GM23338 (cell line): ENCODE results near the gene RIBC2. TPM values are rescaled to one million over a fixed set of nuclear protein-coding genes. Genes with fewer than 3 reads are reported as not detected.

Experiments used
- ATAC-seq: fragments of 200-7000 bp; cut with Tn5 transposase; 3 replicates; pipeline ENCODE4 v1.9.1; 2020
- DNase-seq: peaks from one replicate; pipeline ENCODE4 v3.0.0-alpha.2; 2015; ENCODE audit warnings: low spot score
- H2AFZ ChIP-seq: fragments of 200-600 bp; sonication (generic); 2 replicates; pipeline ENCODE4 v1.8.0; 2016; ENCODE audit warnings: antibody characterized with exemption, mild to moderate bottlenecking, moderate library complexity
- H3F3A ChIP-seq: fragments of 200-600 bp; sonication (generic); replicated peaks from 2 replicates; pipeline ENCODE4 v1.8.0; 2017; ENCODE audit warnings: antibody characterized with exemption, mixed run types, low read depth
- H3K27ac ChIP-seq: fragments of 200-600 bp; sonication (generic); 2 replicates; pipeline ENCODE4 v1.6.1; 2016; ENCODE audit warnings: low read depth
- H3K27me3 ChIP-seq: fragments of 200-600 bp; sonication (generic); 2 replicates; pipeline ENCODE4 v1.8.0; 2016; ENCODE audit warnings: mild to moderate bottlenecking, mixed run types, moderate library complexity; ENCODE audit not compliant: insufficient read depth
- H3K36me3 ChIP-seq: fragments of 200-600 bp; sonication (generic); 2 replicates; pipeline ENCODE4 v1.8.0; 2016; ENCODE audit warnings: mild to moderate bottlenecking; ENCODE audit not compliant: insufficient read depth
- H3K4me1 ChIP-seq: fragments of 200-600 bp; sonication (generic); 2 replicates; pipeline ENCODE4 v1.8.0; 2016; ENCODE audit warnings: mild to moderate bottlenecking, moderate library complexity; ENCODE audit not compliant: insufficient read depth
- H3K4me2 ChIP-seq: fragments of 200-600 bp; sonication (generic); 2 replicates; pipeline ENCODE4 v1.7.1; 2017; ENCODE audit warnings: mixed run types
- H3K4me3 ChIP-seq: fragments of 200-600 bp; sonication (generic); 2 replicates; pipeline ENCODE4 v1.6.1; 2016; ENCODE audit warnings: mixed run types
- H3K79me2 ChIP-seq: fragments of 200-600 bp; sonication (generic); replicated peaks from 2 replicates; pipeline ENCODE4 v1.8.0; 2017; ENCODE audit warnings: mild to moderate bottlenecking; ENCODE audit not compliant: insufficient read depth
- H3K9me2 ChIP-seq: fragments of 200-600 bp; sonication (generic); 2 replicates; pipeline ENCODE4 v1.8.0; 2017; ENCODE audit not compliant: insufficient read depth
- H4K20me1 ChIP-seq: fragments of 200-600 bp; sonication (generic); replicated peaks from 2 replicates; pipeline ENCODE4 v1.8.0; 2017; ENCODE audit warnings: mild to moderate bottlenecking; ENCODE audit not compliant: insufficient read depth
- H3K27ac Mint-ChIP-seq: 2 replicates; pipeline ENCODE4 v1.8.0; 2020; ENCODE audit warnings: inconsistent platforms, mild to moderate bottlenecking, moderate library complexity, mixed read lengths
- H3K27me3 Mint-ChIP-seq: 3 replicates; pipeline ENCODE4 v1.8.0; 2022; ENCODE audit warnings: low read depth, mild to moderate bottlenecking, moderate library complexity, mixed read lengths, inconsistent platforms; ENCODE audit not compliant: insufficient read depth, poor library complexity
- H3K36me3 Mint-ChIP-seq: 3 replicates; pipeline ENCODE4 v1.8.0; 2021; ENCODE audit warnings: low read depth, mild to moderate bottlenecking, inconsistent platforms, moderate library complexity, mixed read lengths
- H3K4me1 Mint-ChIP-seq: 3 replicates; pipeline ENCODE4 v1.8.0; 2020; ENCODE audit warnings: mild to moderate bottlenecking, inconsistent platforms, mixed read lengths
- H3K4me3 Mint-ChIP-seq: 3 replicates; pipeline ENCODE4 v1.8.0; 2021; ENCODE audit warnings: moderate library complexity, mild to moderate bottlenecking, inconsistent platforms, mixed read lengths
- H3K9me3 Mint-ChIP-seq: 3 replicates; pipeline ENCODE4 v1.8.0; 2020; ENCODE audit warnings: moderate library complexity, mild to moderate bottlenecking, inconsistent platforms, mixed read lengths
- CREB1 ChIP-seq: fragments of 250-450 bp; sonication (Bioruptor Pico); IDR thresholded peaks from 2 replicates; pipeline ENCODE4 v1.5.0; 2020; ENCODE audit warnings: low read depth, mild to moderate bottlenecking, moderate library complexity
- EZH2 ChIP-seq: fragments of 200-600 bp; sonication (generic); IDR thresholded peaks from one replicate; pipeline ENCODE4 v1.8.0; 2017; ENCODE audit warnings: antibody characterized with exemption, mild to moderate bottlenecking, low read depth; ENCODE audit not compliant: unreplicated experiment
- EZH2phosphoT487 ChIP-seq: fragments of 200-600 bp; sonication (generic); IDR thresholded peaks from one replicate; pipeline ENCODE4 v1.8.1; 2018; ENCODE audit warnings: antibody characterized with exemption; ENCODE audit not compliant: unreplicated experiment
- JUNB ChIP-seq: IDR thresholded peaks from one replicate; pipeline ENCODE4 v1.6.1; 2016; ENCODE audit warnings: antibody characterized with exemption; ENCODE audit not compliant: unreplicated experiment
- NANOG ChIP-seq: IDR thresholded peaks from 2 replicates; pipeline ENCODE4 v1.6.1; 2016; ENCODE audit warnings: antibody characterized with exemption, borderline replicate concordance
- POLR2AphosphoS5 ChIP-seq: IDR thresholded peaks from 2 replicates; pipeline ENCODE4 v1.6.1; 2016; ENCODE audit warnings: antibody characterized with exemption, low read depth
- STAT1 ChIP-seq: IDR thresholded peaks from one replicate; pipeline ENCODE4 v1.6.1; 2016; ENCODE audit warnings: antibody characterized with exemption; ENCODE audit not compliant: unreplicated experiment
- ZNF114 ChIP-seq: fragments of 250-450 bp; sonication (Bioruptor Pico); IDR thresholded peaks from 2 replicates; pipeline ENCODE4 v1.5.0; 2020; ENCODE audit warnings: mild to moderate bottlenecking, moderate library complexity
- ZNF331 ChIP-seq: fragments of 250-450 bp; sonication (Bioruptor Pico); IDR thresholded peaks from 2 replicates; pipeline ENCODE4 v1.5.0; 2020; ENCODE audit warnings: low read depth, mild to moderate bottlenecking, moderate library complexity
- polyA plus RNA-seq: library from polyadenylated mRNA; unstranded; fragments of >200 nt; fragmentation: Nextera tagmentation; extraction: Ambion mirVana; gene quantifications from 2 replicates; pipeline ENCODE4 v1.2.1, GENCODE V29; 2016
- total RNA-seq: library from RNA; depleted of rRNA; stranded (reverse); fragments of >200 nt; shearing (Covaris generic); gene quantifications from 2 replicates; pipeline ENCODE4 v1.2.3, GENCODE V29; 2014
- TF ChIP-seq, protein P1 (sequence below): IDR thresholded peaks from 2 replicates; pipeline ENCODE4 v1.6.1; 2016; ENCODE audit warnings: antibody characterized with exemption
- TF ChIP-seq, protein P2 (sequence below), 2 experiments: fragments of 200-600 bp in 1 of 2; sonication (generic) in 1 of 2; conservative IDR thresholded peaks; 2 replicates each; pipeline versions ENCODE4 v1.5.1 to v1.6.1; 2016 to 2017; ENCODE audit warnings: antibody characterized with exemption in 2 of 2, low read depth in 2 of 2, mild to moderate bottlenecking in 2 of 2, moderate library complexity in 1 of 2
- TF ChIP-seq, protein P3 (sequence below): IDR thresholded peaks from one replicate; pipeline ENCODE4 v1.6.1; 2018; ENCODE audit warnings: antibody characterized with exemption; ENCODE audit not compliant: unreplicated experiment
- TF ChIP-seq, protein P4 (sequence below): fragments of 250-450 bp; sonication (Bioruptor Pico); IDR thresholded peaks from 2 replicates; pipeline ENCODE4 v1.5.0; 2020; ENCODE audit warnings: mild to moderate bottlenecking, moderate library complexity

RIBC2 gene
- total and polyA plus RNA-seq, 2 experiments from 2014 or later, result 2.2 to 2.8 TPM

DNA sequence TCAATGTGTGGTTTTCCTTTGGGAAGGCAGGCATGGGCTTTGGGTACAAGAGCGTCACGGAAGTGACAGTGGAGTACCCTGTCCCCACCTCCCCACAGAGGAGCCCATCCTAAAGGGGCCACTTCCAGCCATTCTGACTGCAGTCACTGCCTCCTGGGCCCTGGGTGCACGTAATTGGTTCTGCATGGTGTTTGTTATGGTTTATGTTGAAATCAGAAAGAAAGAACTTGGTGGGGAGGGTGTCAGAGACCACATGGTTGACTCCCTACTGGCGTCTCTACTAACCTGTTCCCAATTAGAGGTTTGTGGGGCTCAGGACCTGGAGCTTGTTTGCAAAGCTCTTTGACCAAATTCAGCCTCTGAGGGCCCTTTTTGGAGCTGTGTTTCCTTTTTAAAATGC lies 40.8 kb downstream of the RIBC2 start (continued):
- no peak for TF ChIP-seq NANOG

DNA sequence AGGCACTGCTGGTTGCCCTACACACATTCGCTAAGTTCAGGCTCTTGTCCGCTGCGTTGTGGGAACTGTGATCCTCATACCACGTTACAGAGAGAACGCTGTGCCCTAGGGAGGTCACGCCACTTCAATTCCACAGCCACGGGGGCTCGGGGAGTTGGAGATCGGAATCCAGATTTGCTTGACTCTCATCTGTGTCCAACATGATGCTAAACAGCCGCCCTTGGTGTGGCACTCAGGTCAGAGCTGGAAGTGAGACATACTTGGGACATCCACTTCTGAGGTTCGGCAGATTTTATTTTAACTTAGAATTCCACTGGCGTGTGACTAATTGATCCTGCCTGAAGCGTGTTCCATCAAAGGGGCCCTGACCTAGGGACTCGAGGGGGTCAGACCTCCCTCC lies 41.7 kb downstream of the RIBC2 start:
- Histone ChIP-seq H3K36me3 (no peaks in the 10 kb centered on the region), H3K4me3 (no peak overlapping the region), H3K9me2 (no peaks in the 10 kb centered on the region), H3K4me2 (no peak overlapping the region), H3K27ac (no peak overlapping the region), H3K4me1 (no peaks in the 10 kb centered on the region), H2AFZ (no peak overlapping the region), H3F3A (no peaks in the 10 kb centered on the region), H3K79me2 (no peaks in the 10 kb centered on the region), H4K20me1 (no peaks in the 10 kb centered on the region), H3K27me3 (no peaks in the 10 kb centered on the region)
- peaks cover 7% of the 10 kb centered on the region for H3K27me3 Mint-ChIP-seq
- no peak for TF ChIP-seq STAT1
- TF ChIP-seq CREB1 (CRISPR knock-in tag), result no peak
- no peak for TF ChIP-seq EZH2phosphoT487
- TF ChIP-seq EZH2, result no peak
- TF ChIP-seq, protein P1, sequence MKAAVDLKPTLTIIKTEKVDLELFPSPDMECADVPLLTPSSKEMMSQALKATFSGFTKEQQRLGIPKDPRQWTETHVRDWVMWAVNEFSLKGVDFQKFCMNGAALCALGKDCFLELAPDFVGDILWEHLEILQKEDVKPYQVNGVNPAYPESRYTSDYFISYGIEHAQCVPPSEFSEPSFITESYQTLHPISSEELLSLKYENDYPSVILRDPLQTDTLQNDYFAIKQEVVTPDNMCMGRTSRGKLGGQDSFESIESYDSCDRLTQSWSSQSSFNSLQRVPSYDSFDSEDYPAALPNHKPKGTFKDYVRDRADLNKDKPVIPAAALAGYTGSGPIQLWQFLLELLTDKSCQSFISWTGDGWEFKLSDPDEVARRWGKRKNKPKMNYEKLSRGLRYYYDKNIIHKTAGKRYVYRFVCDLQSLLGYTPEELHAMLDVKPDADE, result no peak
- TF ChIP-seq POLR2AphosphoS5, result no peak
- TF ChIP-seq, protein P2, sequence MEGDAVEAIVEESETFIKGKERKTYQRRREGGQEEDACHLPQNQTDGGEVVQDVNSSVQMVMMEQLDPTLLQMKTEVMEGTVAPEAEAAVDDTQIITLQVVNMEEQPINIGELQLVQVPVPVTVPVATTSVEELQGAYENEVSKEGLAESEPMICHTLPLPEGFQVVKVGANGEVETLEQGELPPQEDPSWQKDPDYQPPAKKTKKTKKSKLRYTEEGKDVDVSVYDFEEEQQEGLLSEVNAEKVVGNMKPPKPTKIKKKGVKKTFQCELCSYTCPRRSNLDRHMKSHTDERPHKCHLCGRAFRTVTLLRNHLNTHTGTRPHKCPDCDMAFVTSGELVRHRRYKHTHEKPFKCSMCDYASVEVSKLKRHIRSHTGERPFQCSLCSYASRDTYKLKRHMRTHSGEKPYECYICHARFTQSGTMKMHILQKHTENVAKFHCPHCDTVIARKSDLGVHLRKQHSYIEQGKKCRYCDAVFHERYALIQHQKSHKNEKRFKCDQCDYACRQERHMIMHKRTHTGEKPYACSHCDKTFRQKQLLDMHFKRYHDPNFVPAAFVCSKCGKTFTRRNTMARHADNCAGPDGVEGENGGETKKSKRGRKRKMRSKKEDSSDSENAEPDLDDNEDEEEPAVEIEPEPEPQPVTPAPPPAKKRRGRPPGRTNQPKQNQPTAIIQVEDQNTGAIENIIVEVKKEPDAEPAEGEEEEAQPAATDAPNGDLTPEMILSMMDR (conservative IDR thresholded peaks at IDR 0.05; ENCODE audit: low read depth in 2 of 2), result no peak
- no peak for TF ChIP-seq NANOG
- TF ChIP-seq ZNF114, result no peak
- TF ChIP-seq, protein P3, sequence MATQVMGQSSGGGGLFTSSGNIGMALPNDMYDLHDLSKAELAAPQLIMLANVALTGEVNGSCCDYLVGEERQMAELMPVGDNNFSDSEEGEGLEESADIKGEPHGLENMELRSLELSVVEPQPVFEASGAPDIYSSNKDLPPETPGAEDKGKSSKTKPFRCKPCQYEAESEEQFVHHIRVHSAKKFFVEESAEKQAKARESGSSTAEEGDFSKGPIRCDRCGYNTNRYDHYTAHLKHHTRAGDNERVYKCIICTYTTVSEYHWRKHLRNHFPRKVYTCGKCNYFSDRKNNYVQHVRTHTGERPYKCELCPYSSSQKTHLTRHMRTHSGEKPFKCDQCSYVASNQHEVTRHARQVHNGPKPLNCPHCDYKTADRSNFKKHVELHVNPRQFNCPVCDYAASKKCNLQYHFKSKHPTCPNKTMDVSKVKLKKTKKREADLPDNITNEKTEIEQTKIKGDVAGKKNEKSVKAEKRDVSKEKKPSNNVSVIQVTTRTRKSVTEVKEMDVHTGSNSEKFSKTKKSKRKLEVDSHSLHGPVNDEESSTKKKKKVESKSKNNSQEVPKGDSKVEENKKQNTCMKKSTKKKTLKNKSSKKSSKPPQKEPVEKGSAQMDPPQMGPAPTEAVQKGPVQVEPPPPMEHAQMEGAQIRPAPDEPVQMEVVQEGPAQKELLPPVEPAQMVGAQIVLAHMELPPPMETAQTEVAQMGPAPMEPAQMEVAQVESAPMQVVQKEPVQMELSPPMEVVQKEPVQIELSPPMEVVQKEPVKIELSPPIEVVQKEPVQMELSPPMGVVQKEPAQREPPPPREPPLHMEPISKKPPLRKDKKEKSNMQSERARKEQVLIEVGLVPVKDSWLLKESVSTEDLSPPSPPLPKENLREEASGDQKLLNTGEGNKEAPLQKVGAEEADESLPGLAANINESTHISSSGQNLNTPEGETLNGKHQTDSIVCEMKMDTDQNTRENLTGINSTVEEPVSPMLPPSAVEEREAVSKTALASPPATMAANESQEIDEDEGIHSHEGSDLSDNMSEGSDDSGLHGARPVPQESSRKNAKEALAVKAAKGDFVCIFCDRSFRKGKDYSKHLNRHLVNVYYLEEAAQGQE, result no peak
- TF ChIP-seq, protein P4, sequence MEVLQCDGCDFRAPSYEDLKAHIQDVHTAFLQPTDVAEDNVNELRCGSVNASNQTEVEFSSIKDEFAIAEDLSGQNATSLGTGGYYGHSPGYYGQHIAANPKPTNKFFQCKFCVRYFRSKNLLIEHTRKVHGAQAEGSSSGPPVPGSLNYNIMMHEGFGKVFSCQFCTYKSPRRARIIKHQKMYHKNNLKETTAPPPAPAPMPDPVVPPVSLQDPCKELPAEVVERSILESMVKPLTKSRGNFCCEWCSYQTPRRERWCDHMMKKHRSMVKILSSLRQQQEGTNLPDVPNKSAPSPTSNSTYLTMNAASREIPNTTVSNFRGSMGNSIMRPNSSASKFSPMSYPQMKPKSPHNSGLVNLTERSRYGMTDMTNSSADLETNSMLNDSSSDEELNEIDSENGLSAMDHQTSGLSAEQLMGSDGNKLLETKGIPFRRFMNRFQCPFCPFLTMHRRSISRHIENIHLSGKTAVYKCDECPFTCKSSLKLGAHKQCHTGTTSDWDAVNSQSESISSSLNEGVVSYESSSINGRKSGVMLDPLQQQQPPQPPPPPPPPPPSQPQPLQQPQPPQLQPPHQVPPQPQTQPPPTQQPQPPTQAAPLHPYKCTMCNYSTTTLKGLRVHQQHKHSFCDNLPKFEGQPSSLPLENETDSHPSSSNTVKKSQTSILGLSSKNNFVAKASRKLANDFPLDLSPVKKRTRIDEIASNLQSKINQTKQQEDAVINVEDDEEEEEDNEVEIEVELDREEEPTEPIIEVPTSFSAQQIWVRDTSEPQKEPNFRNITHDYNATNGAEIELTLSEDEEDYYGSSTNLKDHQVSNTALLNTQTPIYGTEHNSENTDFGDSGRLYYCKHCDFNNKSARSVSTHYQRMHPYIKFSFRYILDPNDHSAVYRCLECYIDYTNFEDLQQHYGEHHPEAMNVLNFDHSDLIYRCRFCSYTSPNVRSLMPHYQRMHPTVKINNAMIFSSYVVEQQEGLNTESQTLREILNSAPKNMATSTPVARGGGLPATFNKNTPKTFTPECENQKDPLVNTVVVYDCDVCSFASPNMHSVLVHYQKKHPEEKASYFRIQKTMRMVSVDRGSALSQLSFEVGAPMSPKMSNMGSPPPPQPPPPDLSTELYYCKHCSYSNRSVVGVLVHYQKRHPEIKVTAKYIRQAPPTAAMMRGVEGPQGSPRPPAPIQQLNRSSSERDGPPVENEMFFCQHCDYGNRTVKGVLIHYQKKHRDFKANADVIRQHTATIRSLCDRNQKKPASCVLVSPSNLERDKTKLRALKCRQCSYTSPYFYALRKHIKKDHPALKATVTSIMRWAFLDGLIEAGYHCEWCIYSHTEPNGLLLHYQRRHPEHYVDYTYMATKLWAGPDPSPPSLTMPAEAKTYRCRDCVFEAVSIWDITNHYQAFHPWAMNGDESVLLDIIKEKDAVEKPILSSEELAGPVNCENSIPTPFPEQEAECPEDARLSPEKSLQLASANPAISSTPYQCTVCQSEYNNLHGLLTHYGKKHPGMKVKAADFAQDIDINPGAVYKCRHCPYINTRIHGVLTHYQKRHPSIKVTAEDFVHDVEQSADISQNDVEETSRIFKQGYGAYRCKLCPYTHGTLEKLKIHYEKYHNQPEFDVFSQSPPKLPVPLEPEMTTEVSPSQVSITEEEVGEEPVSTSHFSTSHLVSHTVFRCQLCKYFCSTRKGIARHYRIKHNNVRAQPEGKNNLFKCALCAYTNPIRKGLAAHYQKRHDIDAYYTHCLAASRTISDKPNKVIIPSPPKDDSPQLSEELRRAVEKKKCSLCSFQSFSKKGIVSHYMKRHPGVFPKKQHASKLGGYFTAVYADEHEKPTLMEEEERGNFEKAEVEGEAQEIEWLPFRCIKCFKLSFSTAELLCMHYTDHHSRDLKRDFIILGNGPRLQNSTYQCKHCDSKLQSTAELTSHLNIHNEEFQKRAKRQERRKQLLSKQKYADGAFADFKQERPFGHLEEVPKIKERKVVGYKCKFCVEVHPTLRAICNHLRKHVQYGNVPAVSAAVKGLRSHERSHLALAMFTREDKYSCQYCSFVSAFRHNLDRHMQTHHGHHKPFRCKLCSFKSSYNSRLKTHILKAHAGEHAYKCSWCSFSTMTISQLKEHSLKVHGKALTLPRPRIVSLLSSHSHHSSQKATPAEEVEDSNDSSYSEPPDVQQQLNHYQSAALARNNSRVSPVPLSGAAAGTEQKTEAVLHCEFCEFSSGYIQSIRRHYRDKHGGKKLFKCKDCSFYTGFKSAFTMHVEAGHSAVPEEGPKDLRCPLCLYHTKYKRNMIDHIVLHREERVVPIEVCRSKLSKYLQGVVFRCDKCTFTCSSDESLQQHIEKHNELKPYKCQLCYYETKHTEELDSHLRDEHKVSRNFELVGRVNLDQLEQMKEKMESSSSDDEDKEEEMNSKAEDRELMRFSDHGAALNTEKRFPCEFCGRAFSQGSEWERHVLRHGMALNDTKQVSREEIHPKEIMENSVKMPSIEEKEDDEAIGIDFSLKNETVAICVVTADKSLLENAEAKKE (CRISPR knock-in tag), result no peak
- TF ChIP-seq JUNB, result no peak
- TF ChIP-seq ZNF331 (CRISPR knock-in tag), result no peak
- H3K36me3 Mint-ChIP-seq, result no peaks in the 10 kb centered on the region; the same call in 2 of the 3 replicates
- H3K4me1 Mint-ChIP-seq, result no peaks in the 10 kb centered on the region
- no peak overlapping the region for H3K4me3 Mint-ChIP-seq
- H3K27ac Mint-ChIP-seq, result no peak overlapping the region
- ATAC-seq (no peak), DNase-seq (no peak)
- H3K9me3 Mint-ChIP-seq, result no peaks in the 10 kb centered on the region
